ENCODE results near the gene TSC22D3.

TSC22D3 gene

GRCh38 chrX:107728371-107729099 is 47.1 kb downstream of the TSC22D3 start:
- Histone ChIP-seq H3K36me3 (ENCODE audit: control insufficient read depth, insufficient read depth, low read length, severe bottlenecking) (no peaks in the 10 kb centered on the region), H3K27me3 (replicated peaks; ENCODE audit: control insufficient read depth, insufficient read depth, low read length) (peaks cover 11% of the 10 kb centered on the region), H3K4me1 (ENCODE audit: control insufficient read depth, insufficient read depth, low read length) (peaks cover 20% of the 10 kb centered on the region), H3K9ac (ENCODE audit: low read length) (no peak overlapping the region), H3K9me3 (ENCODE audit: control insufficient read depth, low read length) (no peaks in the 10 kb centered on the region), H3K4me3 (ENCODE audit: low read length) (no peak overlapping the region)
- DNase-seq (ENCODE audit: low read depth): no peak

GRCh38 chrX:107726816-107727534 is 48.6 kb downstream of the TSC22D3 start:
- no peak overlapping the region for H3K9ac ChIP-seq (ENCODE audit: low read length)
- H3K27me3 ChIP-seq (replicated peaks; ENCODE audit: control insufficient read depth, insufficient read depth, low read length): peaks cover 20% of the 10 kb centered on the region
- no peak overlapping the region for H3K4me3 ChIP-seq (ENCODE audit: low read length)
- H3K9me3 ChIP-seq (ENCODE audit: control insufficient read depth, low read length): no peaks in the 10 kb centered on the region
- H3K4me1 ChIP-seq (ENCODE audit: control insufficient read depth, insufficient read depth, low read length): peaks cover 17% of the 10 kb centered on the region
- no peak for DNase-seq (ENCODE audit: low read depth)
- H3K36me3 ChIP-seq (ENCODE audit: control insufficient read depth, insufficient read depth, low read length, severe bottlenecking): no peaks in the 10 kb centered on the region

DNA sequence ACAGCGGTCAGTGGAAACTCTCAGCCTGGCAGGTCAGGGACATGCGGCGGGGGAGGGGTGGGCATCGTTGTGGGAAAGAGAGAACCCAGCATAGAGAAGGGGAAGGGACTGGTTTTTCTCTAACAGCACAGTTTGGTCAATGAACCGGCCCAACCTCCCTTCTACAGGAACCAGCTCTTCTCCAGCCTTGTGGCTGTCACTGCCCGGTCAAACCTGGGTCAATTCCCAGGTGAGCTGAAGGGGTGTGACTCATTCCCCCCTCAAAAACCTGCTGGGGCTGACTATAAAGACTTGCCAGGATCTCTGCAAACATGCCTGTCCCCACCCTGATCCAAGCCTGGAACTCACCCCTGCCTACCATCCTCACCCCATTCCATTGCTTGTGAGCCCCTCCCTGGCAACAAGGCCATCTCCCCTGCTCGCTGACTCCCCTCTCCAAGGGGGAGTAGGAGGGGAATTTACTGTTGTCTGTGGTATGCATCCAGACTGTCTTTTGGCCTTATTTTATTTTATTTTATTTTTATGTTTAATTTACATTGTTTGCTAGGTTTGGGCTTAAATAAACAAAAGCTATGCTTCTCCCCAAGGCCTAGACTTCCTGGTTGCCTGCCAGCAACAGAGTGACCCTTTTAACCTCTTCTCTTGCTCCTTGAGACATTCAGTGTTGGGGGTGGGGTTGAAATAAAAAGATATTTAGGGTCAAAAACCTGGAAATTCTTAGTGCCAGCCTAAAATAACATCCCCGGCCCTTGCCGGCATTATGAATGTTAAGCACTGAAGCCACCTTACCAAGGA is 49.6 kb downstream of the TSC22D3 start:
- Histone ChIP-seq H3K9me3 (ENCODE audit: control insufficient read depth, low read length) (no peaks in the 10 kb centered on the region), H3K36me3 (ENCODE audit: control insufficient read depth, insufficient read depth, low read length, severe bottlenecking) (no peaks in the 10 kb centered on the region), H3K4me1 (ENCODE audit: control insufficient read depth, insufficient read depth, low read length) (peaks cover 8% of the 10 kb centered on the region), H3K27me3 (replicated peaks; ENCODE audit: control insufficient read depth, insufficient read depth, low read length) (peaks cover 25% of the 10 kb centered on the region), H3K9ac (ENCODE audit: low read length) (no peak overlapping the region), H3K4me3 (ENCODE audit: low read length) (no peak overlapping the region)
- DNase-seq (ENCODE audit: low read depth): no peak

- Histone ChIP-seq H3K4me3 (ENCODE audit: low read length) (no peak overlapping the region), H3K9me3 (ENCODE audit: control insufficient read depth, low read length) (no peaks in the 10 kb centered on the region), H3K4me1 (ENCODE audit: control insufficient read depth, insufficient read depth, low read length) (peaks cover 7% of the 10 kb centered on the region), H3K9ac (ENCODE audit: low read length) (no peak overlapping the region), H3K27me3 (replicated peaks; ENCODE audit: control insufficient read depth, insufficient read depth, low read length) (peaks cover 25% of the 10 kb centered on the region), H3K36me3 (ENCODE audit: control insufficient read depth, insufficient read depth, low read length, severe bottlenecking) (no peaks in the 10 kb centered on the region)
- no peak for DNase-seq (ENCODE audit: low read depth)
Observed at GRCh38 chrX:107724653-107725052, 50.9 kb downstream of the TSC22D3 start.

DNA sequence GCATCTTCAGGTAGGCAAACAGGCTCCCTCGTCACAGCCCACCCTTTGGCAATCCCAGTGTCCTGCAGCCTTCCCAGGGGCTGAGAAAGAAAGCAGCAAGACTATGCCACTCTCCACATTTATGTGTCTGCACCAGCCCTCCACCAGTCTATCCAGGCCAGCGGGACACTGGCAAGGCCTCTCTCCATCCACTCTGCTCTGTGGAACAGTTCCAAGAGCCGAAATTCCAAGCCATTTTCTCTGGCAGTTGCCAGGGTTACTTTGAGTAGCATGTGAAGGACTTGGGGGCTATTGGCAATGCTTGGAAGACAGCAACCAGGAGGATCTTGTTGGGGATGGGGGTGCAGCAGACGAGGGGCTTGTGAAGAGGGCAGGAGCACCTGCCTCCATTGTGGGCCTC is 52.1 kb downstream of the TSC22D3 start:
- no peak overlapping the region for H3K4me3 ChIP-seq (ENCODE audit: low read length)
- H3K9ac ChIP-seq (ENCODE audit: low read length): no peak overlapping the region
- peaks cover 25% of the 10 kb centered on the region for H3K27me3 ChIP-seq (replicated peaks; ENCODE audit: control insufficient read depth, insufficient read depth, low read length)
- no peaks in the 10 kb centered on the region for H3K9me3 ChIP-seq (ENCODE audit: control insufficient read depth, low read length)
- H3K36me3 ChIP-seq (ENCODE audit: control insufficient read depth, insufficient read depth, low read length, severe bottlenecking): no peaks in the 10 kb centered on the region
- DNase-seq (ENCODE audit: low read depth): no peak
- H3K4me1 ChIP-seq (ENCODE audit: control insufficient read depth, insufficient read depth, low read length): peaks cover 2% of the 10 kb centered on the region

DNA sequence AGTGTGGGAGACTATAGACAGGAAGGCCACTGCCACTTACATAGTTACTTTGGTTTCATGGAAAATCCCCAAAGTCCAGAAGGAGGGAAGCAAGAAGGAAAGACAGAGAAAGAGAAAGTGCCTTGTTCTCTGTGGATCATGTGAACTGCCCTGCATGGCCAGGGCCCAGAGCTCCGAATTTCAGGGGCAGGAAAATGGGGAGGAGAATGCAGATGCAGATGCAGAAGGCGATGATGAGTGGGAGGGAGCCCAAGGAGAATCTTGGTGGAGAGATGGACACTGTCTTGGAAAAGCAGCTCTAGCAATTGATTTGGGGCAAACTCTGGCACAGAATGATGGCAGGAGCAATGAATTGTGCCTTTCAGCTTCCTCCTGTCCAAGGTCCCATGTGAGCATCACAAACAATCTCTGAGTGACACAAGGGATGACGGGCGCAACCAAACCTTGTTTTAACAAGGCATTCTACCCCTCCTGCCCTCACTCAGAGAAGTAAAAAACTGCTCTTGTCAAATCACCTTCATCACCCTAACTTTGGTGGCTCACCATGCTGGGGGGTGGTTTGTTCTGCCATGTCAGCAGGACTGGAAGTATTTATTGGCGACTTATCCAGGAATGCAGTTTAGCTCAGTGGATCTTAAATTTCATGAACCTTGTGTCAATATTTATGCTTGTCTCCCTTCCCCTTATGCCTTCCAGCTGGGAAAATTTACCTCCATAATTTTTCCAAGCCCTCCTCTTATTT is 53.5 kb downstream of the TSC22D3 start:
- Histone ChIP-seq H3K9ac (ENCODE audit: low read length) (no peak overlapping the region), H3K9me3 (ENCODE audit: control insufficient read depth, low read length) (no peaks in the 10 kb centered on the region), H3K4me3 (ENCODE audit: low read length) (no peak overlapping the region), H3K4me1 (ENCODE audit: control insufficient read depth, insufficient read depth, low read length) (peaks cover 11% of the 10 kb centered on the region), H3K36me3 (ENCODE audit: control insufficient read depth, insufficient read depth, low read length, severe bottlenecking) (no peaks in the 10 kb centered on the region), H3K27me3 (replicated peaks; ENCODE audit: control insufficient read depth, insufficient read depth, low read length) (peaks cover 23% of the 10 kb centered on the region)
- no peak for DNase-seq (ENCODE audit: low read depth)

- Histone ChIP-seq H3K36me3 (ENCODE audit: control insufficient read depth, insufficient read depth, low read length, severe bottlenecking) (no peaks in the 10 kb centered on the region), H3K4me1 (ENCODE audit: control insufficient read depth, insufficient read depth, low read length) (peaks cover 12% of the 10 kb centered on the region), H3K9ac (ENCODE audit: low read length) (no peak overlapping the region), H3K4me3 (ENCODE audit: low read length) (no peak overlapping the region), H3K27me3 (replicated peaks; ENCODE audit: control insufficient read depth, insufficient read depth, low read length) (peaks cover 23% of the 10 kb centered on the region), H3K9me3 (ENCODE audit: control insufficient read depth, low read length) (no peaks in the 10 kb centered on the region)
- DNase-seq (ENCODE audit: low read depth): no peak
Observed at GRCh38 chrX:107721318-107721717, 54.3 kb downstream of the TSC22D3 start.

DNA sequence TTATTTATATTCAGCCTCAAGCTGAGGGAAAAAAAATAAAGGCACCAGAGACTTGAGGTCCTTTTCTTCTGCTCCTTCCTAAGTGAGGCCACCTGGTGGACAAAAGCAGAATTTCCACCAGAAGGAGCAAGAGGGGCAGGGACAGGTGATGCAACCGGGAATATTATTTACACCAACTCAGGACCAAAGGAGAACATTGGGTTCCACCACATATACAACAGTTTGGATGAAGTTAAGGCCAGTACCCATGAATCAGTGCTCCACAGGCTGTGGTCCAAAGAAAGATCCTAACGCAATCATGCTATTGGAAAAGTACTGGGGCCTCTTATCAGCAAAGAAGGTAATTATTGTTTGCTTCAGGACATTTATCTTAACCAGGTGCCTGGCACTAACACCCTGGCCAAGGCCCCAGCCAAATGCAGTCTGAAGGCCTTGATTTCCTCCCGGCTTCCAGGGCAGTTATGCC is 57.4 kb downstream of the TSC22D3 start:
- Histone ChIP-seq H3K9me3 (ENCODE audit: control insufficient read depth, low read length) (no peaks in the 10 kb centered on the region), H3K27me3 (replicated peaks; ENCODE audit: control insufficient read depth, insufficient read depth, low read length) (peaks cover 24% of the 10 kb centered on the region), H3K4me1 (ENCODE audit: control insufficient read depth, insufficient read depth, low read length) (peaks cover 25% of the 10 kb centered on the region), H3K36me3 (ENCODE audit: control insufficient read depth, insufficient read depth, low read length, severe bottlenecking) (peaks cover 25% of the 10 kb centered on the region), H3K4me3 (ENCODE audit: low read length) (no peak overlapping the region), H3K9ac (ENCODE audit: low read length) (peak overlapping the region; percentile 81)
- DNase-seq (ENCODE audit: low read depth): peak; percentile 93

DNA sequence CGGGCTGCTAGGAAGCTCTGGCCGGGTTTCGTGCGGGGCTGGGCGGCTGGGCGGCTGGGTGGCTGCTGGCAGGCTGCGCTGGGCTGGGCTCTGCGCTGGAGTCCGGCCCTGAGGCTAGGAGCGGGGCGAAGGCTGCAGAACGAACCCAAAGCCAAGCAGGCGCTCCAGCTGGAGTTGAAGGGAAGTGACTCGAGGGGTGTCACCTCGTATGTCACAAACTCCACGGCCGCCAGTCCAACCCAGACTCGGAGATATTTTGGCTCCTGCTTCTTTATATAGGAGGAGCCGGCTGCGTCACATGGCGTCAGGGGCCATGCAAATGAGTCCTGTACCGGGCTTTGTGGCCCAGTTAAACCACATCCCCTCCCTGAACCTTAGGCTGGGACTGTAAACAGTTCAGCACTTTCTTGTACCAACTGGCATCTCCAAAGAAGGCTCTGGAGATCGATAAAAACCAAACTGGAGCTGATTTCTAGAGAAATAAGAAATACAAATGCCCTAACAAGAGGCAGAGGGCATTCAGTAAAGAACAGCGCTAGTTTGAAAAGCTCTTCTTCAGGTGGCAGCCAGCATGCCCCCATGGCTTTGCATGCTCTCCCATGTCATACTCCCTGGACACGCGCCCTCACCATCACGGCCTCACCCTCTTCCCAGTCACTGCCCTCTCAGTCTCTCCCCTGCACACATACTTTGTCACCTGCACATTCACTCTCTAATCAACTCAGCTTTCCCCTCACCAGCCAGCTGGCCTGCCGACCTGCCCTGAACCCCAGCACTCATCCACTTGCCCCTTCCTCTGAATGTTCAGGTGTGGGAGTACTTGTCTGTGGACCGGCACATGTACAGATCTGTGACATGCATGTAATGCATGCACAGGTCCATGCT is 58.5 kb downstream of the TSC22D3 start:
- Histone ChIP-seq H3K9ac (ENCODE audit: low read length) (peak overlapping the region; percentile 98), H3K36me3 (ENCODE audit: control insufficient read depth, insufficient read depth, low read length, severe bottlenecking) (peaks cover 25% of the 10 kb centered on the region), H3K27me3 (replicated peaks; ENCODE audit: control insufficient read depth, insufficient read depth, low read length) (peaks cover 18% of the 10 kb centered on the region), H3K4me1 (ENCODE audit: control insufficient read depth, insufficient read depth, low read length) (peaks cover 33% of the 10 kb centered on the region), H3K4me3 (ENCODE audit: low read length) (peak overlapping the region; percentile 91), H3K9me3 (ENCODE audit: control insufficient read depth, low read length) (no peaks in the 10 kb centered on the region)
- DNase-seq (ENCODE audit: low read depth): peak; percentile 85

GRCh38 chrX:107716118-107716684 is 59.4 kb downstream of the TSC22D3 start:
- peak overlapping the region; percentile 98 for H3K9ac ChIP-seq (ENCODE audit: low read length)
- H3K4me3 ChIP-seq (ENCODE audit: low read length): peak overlapping the region; percentile 91
- peaks cover 25% of the 10 kb centered on the region for H3K36me3 ChIP-seq (ENCODE audit: control insufficient read depth, insufficient read depth, low read length, severe bottlenecking)
- H3K27me3 ChIP-seq (replicated peaks; ENCODE audit: control insufficient read depth, insufficient read depth, low read length): peaks cover 13% of the 10 kb centered on the region
- H3K4me1 ChIP-seq (ENCODE audit: control insufficient read depth, insufficient read depth, low read length): peaks cover 42% of the 10 kb centered on the region
- peak; percentile 34 for DNase-seq (ENCODE audit: low read depth)
- H3K9me3 ChIP-seq (ENCODE audit: control insufficient read depth, low read length): no peaks in the 10 kb centered on the region

Data from adipocyte (in vitro differentiated cells).